T47D (cell line): ENCODE data around the gene BCO2.

ENCODE experiments used
- DNase-seq, 2 experiments: peaks; one replicate each; pipeline versions ENCODE4 v3.0.0 to v3.0.0-alpha.2; 2011 to 2012; ENCODE audit warnings: low read depth in 1 of 2, low spot score in 1 of 2
- JUND ChIP-seq: IDR thresholded peaks from 2 replicates; pipeline ENCODE4 v1.6.1; 2012; ENCODE audit warnings: low read depth
- in situ Hi-C: cut with HindIII; loops from 2 replicates; pipeline ENCODE4 v1.10.0; 2016; ENCODE audit warnings: low sequenced_read_pairs, low pct_unique_long_range_greater_than_20kb

BCO2 gene

DNA sequence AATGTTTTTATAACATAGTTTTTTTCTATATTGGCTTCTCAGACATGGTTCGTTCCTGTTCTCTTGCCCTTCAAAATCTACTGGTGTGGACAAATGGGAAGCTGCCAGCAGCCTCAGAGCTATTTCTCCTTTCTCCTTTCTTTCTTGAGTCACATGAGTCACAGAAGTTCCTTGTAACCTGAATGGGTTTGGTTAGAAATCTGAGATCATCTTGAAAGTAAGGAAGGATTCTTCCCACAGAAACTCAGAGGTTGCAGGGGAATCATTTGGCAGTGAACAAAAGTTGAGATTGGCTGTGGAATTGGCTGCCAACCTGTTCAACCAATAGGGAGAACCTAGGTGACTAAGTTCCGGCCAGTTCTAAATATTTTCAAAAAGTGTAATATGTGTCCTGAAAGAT, 72.9 kb downstream of the BCO2 start:
- no peak for DNase-seq
- in situ Hi-C loops, result no loop called here
- TF ChIP-seq JUND, result no peak

DNA sequence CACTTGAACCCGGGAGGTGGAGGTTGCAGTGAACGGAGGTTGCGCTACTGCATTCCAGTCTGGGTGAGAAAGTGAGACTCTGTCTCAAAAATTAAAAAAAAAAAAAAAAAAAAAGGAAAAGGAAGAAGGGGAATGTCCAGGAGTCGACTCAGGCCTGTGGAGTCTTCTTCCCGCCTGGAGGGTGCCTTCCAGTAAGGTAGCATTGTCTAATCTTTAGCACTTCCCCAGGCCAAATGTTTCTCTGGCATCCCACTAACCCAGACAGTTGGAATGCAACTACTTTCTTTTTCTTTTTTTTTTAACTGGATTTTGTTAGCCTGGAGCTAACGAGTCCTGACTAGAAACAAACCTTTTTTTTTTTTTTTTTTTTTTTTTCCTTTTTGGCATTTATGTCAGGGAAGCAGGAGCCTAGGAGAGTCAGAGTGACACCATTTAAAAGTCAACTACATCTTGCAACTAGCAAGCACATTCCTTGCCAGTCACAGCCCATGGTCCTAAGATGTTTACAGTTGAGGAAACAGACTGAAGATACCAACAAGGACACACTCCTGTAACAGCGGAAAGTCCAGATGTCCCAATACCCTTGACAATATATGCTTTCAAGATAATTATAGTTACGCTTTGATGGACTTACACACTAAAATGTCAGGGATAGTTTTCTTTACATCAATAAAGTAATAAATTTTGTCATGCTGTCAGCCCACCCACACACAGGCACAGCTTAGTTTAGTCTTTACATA, 74.7 kb downstream of the BCO2 start:
- TF ChIP-seq JUND, result no peak
- in situ Hi-C loops, result no loop called here
- no peak for DNase-seq

DNA sequence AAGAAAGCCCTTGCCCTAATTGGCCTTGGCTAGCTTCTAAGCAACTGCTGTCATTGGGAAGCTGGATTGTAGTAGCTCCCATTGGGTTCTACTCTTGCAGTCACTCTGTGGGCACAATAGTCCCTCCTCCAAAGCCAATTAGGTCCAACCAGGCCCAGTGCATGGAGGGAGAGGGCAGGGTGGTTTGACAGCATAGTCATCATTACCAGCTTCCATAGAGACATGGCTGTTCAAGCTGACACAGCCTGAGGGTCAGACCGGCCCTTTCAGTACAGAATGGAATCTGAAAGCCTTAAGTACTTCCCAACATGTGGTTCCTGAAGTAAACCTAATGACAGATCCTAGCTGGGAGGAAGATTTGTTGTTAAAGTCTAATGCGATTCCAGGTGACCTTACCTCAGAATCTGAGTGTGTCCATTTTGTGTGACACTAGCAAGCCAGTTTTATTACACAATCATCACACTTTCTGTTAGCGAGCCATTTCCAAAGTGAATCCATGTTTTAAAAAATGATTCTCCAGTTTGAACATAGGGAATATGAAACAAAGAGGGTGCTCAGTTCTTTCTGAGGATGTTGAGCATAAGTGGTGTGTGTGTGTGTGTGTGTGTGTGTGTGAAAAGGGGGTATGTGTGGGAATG, 78.4 kb downstream of the BCO2 start:
- no peak for DNase-seq
- TF ChIP-seq JUND, result no peak
- in situ Hi-C loops, result no loop called here

DNA sequence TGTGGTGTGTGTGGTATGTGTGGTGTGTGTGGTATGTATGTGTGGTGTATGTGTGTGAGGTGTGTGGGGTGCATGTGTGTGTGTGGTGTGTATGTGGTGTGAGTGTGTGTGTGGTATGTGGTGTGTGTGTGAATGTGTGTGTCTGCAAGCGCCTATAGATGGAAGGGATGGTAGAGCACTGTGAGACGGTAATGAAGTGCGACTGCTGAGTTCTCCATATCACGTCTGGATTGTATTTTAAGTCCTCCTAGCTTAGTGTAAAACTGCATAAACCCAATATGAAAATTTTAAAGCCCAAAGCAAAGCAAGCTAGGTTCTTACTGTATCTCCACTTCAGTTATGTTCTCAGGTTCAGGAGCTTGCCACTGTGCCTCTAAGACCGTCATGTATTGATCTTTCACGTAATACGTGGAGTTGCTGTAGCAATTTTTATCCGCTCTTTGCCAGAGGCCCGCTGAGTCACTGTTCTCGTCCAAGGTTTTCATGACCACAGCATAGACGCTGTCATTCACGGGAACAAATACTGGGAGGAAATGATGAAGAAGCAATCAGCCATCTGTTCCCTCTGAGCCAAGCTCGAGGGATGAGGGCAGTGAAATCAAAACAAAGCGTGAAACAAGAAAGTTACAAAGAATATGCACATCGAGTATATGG, 79.9 kb downstream of the BCO2 start:
- no peak for TF ChIP-seq JUND
- no peak for DNase-seq
- in situ Hi-C loops, result no loop called here

DNA sequence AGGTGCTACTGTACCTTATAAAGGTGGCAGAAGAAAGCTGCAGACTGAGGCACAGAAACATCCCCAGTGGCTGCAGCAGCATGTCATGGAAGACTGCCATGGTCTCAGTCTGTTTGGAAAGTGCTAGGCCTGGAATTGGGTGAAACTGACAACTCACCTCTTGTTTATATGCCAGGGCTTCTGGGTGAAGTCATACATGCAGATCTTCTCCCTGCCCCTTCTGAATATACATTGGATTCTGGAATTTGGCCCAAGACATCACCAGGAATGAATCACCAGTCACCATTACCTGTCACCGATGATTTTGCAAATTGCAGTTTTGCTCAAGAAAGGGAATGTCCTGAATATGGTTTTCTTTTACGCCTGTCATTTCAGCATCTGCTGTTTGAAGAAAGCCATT, 85.2 kb downstream of the BCO2 start, which contains the start of gene PLET1:
Gene PLET1, minus strand, starts transcription at position 371 of the 400 bp plus-strand sequence. Its CDS starts 271 bp downstream, at position 100.
- TF ChIP-seq JUND, result no peak
- in situ Hi-C loops, result no loop called here
- no peak for DNase-seq

DNA sequence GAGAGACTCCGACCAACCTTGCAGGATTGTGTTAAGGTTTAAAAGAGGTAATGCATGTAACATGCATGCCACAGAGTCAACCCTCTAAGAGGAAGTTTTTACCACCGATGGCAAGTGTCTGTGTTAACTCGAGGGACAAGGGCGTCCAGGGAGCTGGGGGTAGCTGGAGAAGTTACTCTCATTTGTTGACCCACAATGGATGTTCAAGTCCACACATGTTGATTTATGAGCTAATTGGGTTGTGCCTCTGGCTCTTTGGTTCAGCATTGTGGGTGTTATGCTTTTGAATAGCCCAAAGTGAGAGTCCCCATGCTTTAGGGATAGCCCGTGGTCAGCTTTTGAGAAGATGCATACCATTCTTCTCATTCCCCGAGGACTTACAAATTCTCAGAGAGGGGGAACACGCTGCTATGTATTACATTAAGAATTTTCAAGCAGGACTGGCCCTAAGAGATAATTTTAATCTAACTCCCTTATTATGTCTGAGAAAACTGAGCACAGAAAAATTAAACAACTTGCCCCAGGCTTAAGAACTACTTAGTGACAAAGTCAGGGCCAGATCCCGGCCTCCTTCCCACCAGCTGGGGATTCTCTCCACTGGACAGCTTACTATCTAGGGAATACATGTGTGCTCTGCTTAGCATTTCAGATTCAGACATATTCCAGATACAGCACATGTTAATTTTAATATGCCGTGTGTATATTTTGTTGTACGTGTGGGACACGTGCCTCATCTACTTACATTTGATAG, 90.5 kb downstream of the BCO2 start:
- in situ Hi-C loops, result no loop called here
- TF ChIP-seq JUND, result no peak
- no peak for DNase-seq

DNA sequence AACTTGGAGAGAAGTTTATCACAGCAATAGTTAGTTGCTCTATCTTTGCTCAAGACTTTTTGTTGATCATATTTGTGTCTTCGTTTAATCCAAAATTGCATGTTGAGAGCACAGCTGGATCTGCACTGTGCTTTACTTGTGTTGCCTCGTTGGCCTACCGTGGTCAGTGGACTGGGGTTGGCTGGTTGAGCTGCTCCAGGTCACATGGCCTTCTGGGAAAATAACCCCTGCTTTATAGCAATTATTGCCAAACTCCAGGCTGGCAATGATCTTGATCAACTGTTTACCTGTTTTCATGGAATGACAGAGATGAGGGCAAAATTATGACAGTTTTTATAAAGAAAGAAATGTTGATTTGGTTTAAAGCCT, 91.1 kb downstream of the BCO2 start:
- no peak for DNase-seq
- no peak for TF ChIP-seq JUND
- in situ Hi-C loops, result no loop called here

DNA sequence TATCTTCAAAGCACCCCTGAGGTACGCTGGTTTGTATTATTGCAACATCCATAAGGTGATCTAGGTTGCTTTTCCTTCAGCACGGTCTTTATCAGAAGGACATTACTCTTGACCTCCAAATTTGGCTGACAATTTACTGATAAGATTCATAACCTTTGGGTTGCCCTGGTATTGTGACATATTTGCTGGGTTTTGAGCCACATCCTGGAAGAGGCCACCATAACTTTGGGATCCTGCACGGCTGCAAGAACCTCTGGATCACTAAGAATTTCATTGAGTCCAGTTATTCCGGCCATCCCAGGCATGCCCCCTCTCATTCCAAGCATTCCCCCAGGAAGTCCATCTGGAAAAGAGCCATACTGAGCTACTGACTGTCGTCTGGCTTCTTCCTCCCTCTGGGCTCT, 91.9 kb downstream of the BCO2 start:
- TF ChIP-seq JUND, result no peak
- no peak for DNase-seq
- in situ Hi-C loops, result no loop called here

DNA sequence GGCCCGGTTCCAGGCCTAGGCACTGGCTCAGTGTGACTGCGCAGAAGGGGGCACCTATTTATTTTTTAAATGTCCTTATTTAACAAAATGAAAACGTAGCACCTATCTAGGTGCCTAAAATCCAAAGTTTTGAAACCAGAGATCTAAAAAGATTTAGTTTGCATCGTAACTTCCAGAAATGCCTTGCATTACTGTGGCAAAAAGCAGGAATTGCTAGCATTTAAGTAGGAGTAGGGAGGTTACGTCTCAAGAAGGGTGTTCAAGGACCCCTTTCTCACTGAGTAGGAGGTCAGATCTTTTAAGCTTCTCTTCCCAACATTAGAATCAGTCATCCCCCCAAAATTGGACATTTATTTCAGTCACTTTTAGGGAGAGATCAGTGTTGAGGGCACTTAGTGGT, 93.1 kb downstream of the BCO2 start:
- in situ Hi-C loops, result no loop called here
- TF ChIP-seq JUND, result no peak
- DNase-seq, result no peak
